ENCODE results near the gene PI4K2B. TPM values are rescaled to one million over a fixed set of nuclear protein-coding genes. Genes with fewer than 3 reads are reported as not detected.

Gene PI4K2B
- total and polyA plus RNA-seq, 2 of the 8 experiments (the other 6 are each of a cell fraction or from before 2014, with no cell fraction given): 3.0 to 16.2 TPM

- CTCF ChIA-PET (ENCODE audit: partially characterized antibody): interaction anchor here (0.9 to 1.6 kb wide), 5 partner anchors 53 to 79 kb away, joined by 3 to 4 read pairs (median 3); partner anchors contain the start of gene ZCCHC4
- H3K9ac ChIP-seq (replicated peaks in 1 of 4; ENCODE audit: extremely low read depth in 1 of 4, low read depth in 3 of 4, low read length in 3 of 4): no peak overlapping the region
Observed at GRCh38 chr4:25233194-25233593, 639 bp upstream of the PI4K2B start.

More at GRCh38 chr4:25233194-25233593, 639 bp upstream of the PI4K2B start:
- H3K4me3 ChIP-seq (ENCODE audit: extremely low read depth in 1 of 4, insufficient read depth in 2 of 4, low read depth in 3 of 4, low read length in 4 of 4): peak overlapping the region in 2 of 4 experiments; percentile 95 to 98; a peak in 3 of 8 replicates
- no peak overlapping the region for H2BK12ac ChIP-seq (ENCODE audit: low read depth, low read length)
- no peak overlapping the region for H2AK5ac ChIP-seq (ENCODE audit: low read depth, low read length)
- H3K4ac ChIP-seq (replicated peaks; ENCODE audit: insufficient read length, low read depth, low read length): no peak overlapping the region
- H3K27me3 ChIP-seq (replicated peaks in 1 of 4; ENCODE audit: control insufficient read depth in 3 of 4, extremely low read depth in 1 of 4, insufficient read depth in 3 of 4, low read length in 3 of 4): no peaks in the 10 kb centered on the region; a peak in 2 of 7 replicates
- H3K79me2 ChIP-seq (ENCODE audit: control insufficient read depth in 1 of 2, insufficient read depth in 2 of 2, low read length in 2 of 2): peaks cover 0 to 31% of the 10 kb centered on the region in 2 experiments; a peak in 3 of 4 replicates
- H3K14ac ChIP-seq (ENCODE audit: insufficient read length): no peak overlapping the region
- H2BK20ac ChIP-seq (ENCODE audit: low read length): no peak overlapping the region
- no peak overlapping the region for H4K8ac ChIP-seq (ENCODE audit: extremely low read depth, insufficient read depth, low read length)
- peaks cover 0 to 2% (median 0%) of the 10 kb centered on the region in 4 experiments; a peak in 1 of 8 replicates for H3K36me3 ChIP-seq (ENCODE audit: control insufficient read depth in 2 of 4, insufficient read depth in 4 of 4, low read length in 3 of 4)
- no peak overlapping the region for H4K91ac ChIP-seq (replicated peaks; ENCODE audit: insufficient read length, low read length)
- TF ChIP-seq MAX (IDR thresholded peaks at IDR 0.05): no peak
- no peak for TF ChIP-seq HDAC2 (IDR thresholded peaks at IDR 0.05; ENCODE audit: borderline replicate concordance in 1 of 2, low read depth in 2 of 2, low read length in 2 of 2)
- no peak for TF ChIP-seq SIRT6 (IDR thresholded peaks at IDR 0.05; ENCODE audit: low read length)
- no peak for TF ChIP-seq SP1 (IDR thresholded peaks at IDR 0.05; ENCODE audit: low read depth, low read length)
- TF ChIP-seq MAFK (IDR thresholded peaks at IDR 0.05; ENCODE audit: low read depth, low read length): no peak
- no peak for TF ChIP-seq TCF12 (IDR thresholded peaks at IDR 0.05; ENCODE audit: low read depth, low read length)
- no peak for TF ChIP-seq POLR2AphosphoS5 (IDR thresholded peaks at IDR 0.05; ENCODE audit: low read depth, low read length)
- POLR2A ChIA-PET (ENCODE audit: partially characterized antibody): interaction anchor here (1.0 to 1.7 kb wide), 2 partner anchors 20 to 139 kb away, joined by 3 to 5 read pairs; no protein-coding TSS in a partner anchor
- H4K20me1 ChIP-seq (replicated peaks in 1 of 2; ENCODE audit: control insufficient read depth in 1 of 2, insufficient read depth in 2 of 2, low read length in 2 of 2): peaks cover 2% of the 10 kb centered on the region in 2 experiments
- H2BK15ac ChIP-seq (ENCODE audit: low read length): no peak overlapping the region
- DNase-seq (ENCODE audit: low read depth in 1 of 2, low spot score in 2 of 2): no peak
- H3K4me1 ChIP-seq (replicated peaks in 1 of 4; ENCODE audit: control insufficient read depth in 3 of 4, insufficient read depth in 4 of 4, low read length in 3 of 4): no peaks in the 10 kb centered on the region; a peak in 1 of 7 replicates
- no peak for FAIRE-seq
- H3K23ac ChIP-seq (ENCODE audit: insufficient read length): no peak overlapping the region
- no peak overlapping the region for H3K56ac ChIP-seq (replicated peaks; ENCODE audit: insufficient read length, low read depth, low read length)
- H3K79me1 ChIP-seq (ENCODE audit: low read depth, low read length): no peaks in the 10 kb centered on the region
- no peak overlapping the region for H4K5ac ChIP-seq (ENCODE audit: insufficient read length, low read depth, low read length)
- H3K27ac ChIP-seq (ENCODE audit: low read depth, low read length): no peak overlapping the region
- peaks cover 10% of the 10 kb centered on the region; the same call in 1 of the 2 replicates for H3K23me2 ChIP-seq (ENCODE audit: low read depth, low read length)
- H2AFZ ChIP-seq (ENCODE audit: low read length): 0 out of 2 replicates have a peak overlapping the region, but pooled peaks have one; percentile 12
- H2BK120ac ChIP-seq (replicated peaks; ENCODE audit: low read depth, low read length): no peak overlapping the region
- H3K4me2 ChIP-seq (ENCODE audit: insufficient read depth in 1 of 2, low read depth in 2 of 2, low read length in 2 of 2): peak overlapping the region; percentile 58 to 74; a peak in 3 of 4 replicates
- H2BK5ac ChIP-seq (ENCODE audit: low read depth, low read length): no peak overlapping the region
- peaks cover 6 to 13% of the 10 kb centered on the region in 2 experiments for H3K9me3 ChIP-seq (ENCODE audit: insufficient read depth in 2 of 2, low read depth in 1 of 2, low read length in 1 of 2)
- no peak overlapping the region for H3K18ac ChIP-seq (ENCODE audit: extremely low read depth, low read length)

All from H1 (cell line).